Fibroblast of lung (primary cell): ENCODE measurements around the gene USP24. TPM values are rescaled to one million over a fixed set of nuclear protein-coding genes. Genes with fewer than 3 reads are reported as not detected.

Experiments
- DNase-seq, 2 donors: peaks; one replicate each; pipeline versions ENCODE4 v3.0.0 to v3.0.0-alpha.2; 2010; ENCODE audit warnings: low read depth in 2 of 2
- H2AFZ ChIP-seq: 2 replicates; pipeline ENCODE4 v1.5.1; 2012; ENCODE audit warnings: low read length, control low read depth, inconsistent platforms
- H3K27ac ChIP-seq: 2 replicates; pipeline ENCODE4 v1.5.1; 2011; ENCODE audit warnings: low read length, control low read depth; ENCODE audit not compliant: insufficient read depth
- H3K27me3 ChIP-seq: 2 replicates; pipeline ENCODE4 v1.5.1; 2011; ENCODE audit warnings: mild to moderate bottlenecking, low read length; ENCODE audit not compliant: control insufficient read depth, insufficient read depth
- H3K36me3 ChIP-seq: 2 replicates; pipeline ENCODE4 v1.5.1; 2011; ENCODE audit warnings: low read length; ENCODE audit not compliant: control insufficient read depth, insufficient read depth
- H3K4me1 ChIP-seq: 2 replicates; pipeline ENCODE4 v1.5.1; 2011; ENCODE audit warnings: low read length; ENCODE audit not compliant: control insufficient read depth, insufficient read depth; ENCODE audit errors: extremely low read depth
- H3K4me2 ChIP-seq: 2 replicates; pipeline ENCODE4 v1.5.1; 2011; ENCODE audit warnings: low read length, control low read depth; ENCODE audit not compliant: insufficient read depth; ENCODE audit errors: extremely low read depth
- H3K4me3 ChIP-seq, 4 experiments: fragments of 200-600 bp in 1 of 4; sonication (generic) in 1 of 4; replicated peaks in 1 of 4; 2 replicates each; pipeline ENCODE4 v1.5.1; 2011 to 2016; ENCODE audit warnings: low read length in 4 of 4, low read depth in 3 of 4, mild to moderate bottlenecking in 3 of 4, control low read depth in 2 of 4, inconsistent platforms in 1 of 4, mixed read lengths in 1 of 4; ENCODE audit not compliant: insufficient read depth in 1 of 4; ENCODE audit errors: control extremely low read depth in 1 of 4
- H3K79me2 ChIP-seq: 2 replicates; pipeline ENCODE4 v1.5.1; 2012; ENCODE audit warnings: mild to moderate bottlenecking, low read length, inconsistent platforms; ENCODE audit not compliant: control insufficient read depth, insufficient read depth
- H3K9ac ChIP-seq: 2 replicates; pipeline ENCODE4 v1.5.1; 2011; ENCODE audit warnings: mild to moderate bottlenecking, low read length, control low read depth; ENCODE audit not compliant: insufficient read depth
- H3K9me3 ChIP-seq: 2 replicates; pipeline ENCODE4 v1.5.1; 2012; ENCODE audit warnings: low read depth, low read length; ENCODE audit not compliant: control insufficient read depth, insufficient read depth
- H4K20me1 ChIP-seq: 2 replicates; pipeline ENCODE4 v1.5.1; 2011; ENCODE audit warnings: low read length; ENCODE audit not compliant: control insufficient read depth, insufficient read depth; ENCODE audit errors: extremely low read depth
- EZH2 ChIP-seq: IDR thresholded peaks from 2 replicates; pipeline ENCODE4 v1.5.1; 2012; ENCODE audit warnings: low read length, control low read depth, mild to moderate bottlenecking; ENCODE audit errors: missing control alignments
- polyA plus RNA-seq, 2 donors: library from polyadenylated mRNA; depleted of rRNA in 1 of 2; stranded (reverse) in 1 of 2; unstranded in 1 of 2; fragments of >200 nt; gene quantifications; 2 replicates each; pipeline ENCODE4 v1.2.1, GENCODE V29; 2011 to 2012; ENCODE audit warnings: missing spikeins in 1 of 2
- total RNA-seq: library from RNA; depleted of rRNA; stranded (reverse); fragments of >200 nt; gene quantifications from 2 replicates; pipeline ENCODE4 v1.2.1, GENCODE V29; 2014
- TF ChIP-seq, protein P1 (sequence below), 2 donors: IDR thresholded peaks in 1 of 2; conservative IDR thresholded peaks in 1 of 2; 1 replicate in 1 of 2; 2 replicates in 1 of 2; pipeline ENCODE4 v1.5.1; 2011 to 2012; ENCODE audit warnings: low read length in 2 of 2, control low read depth in 1 of 2, inconsistent platforms in 1 of 2, low read depth in 1 of 2, mild to moderate bottlenecking in 1 of 2

USP24 gene
- total and polyA plus RNA-seq, 2 donors (not counting 1 experiment from before 2014, with no cell fraction given) = 16.4 to 63.9 TPM

DNA sequence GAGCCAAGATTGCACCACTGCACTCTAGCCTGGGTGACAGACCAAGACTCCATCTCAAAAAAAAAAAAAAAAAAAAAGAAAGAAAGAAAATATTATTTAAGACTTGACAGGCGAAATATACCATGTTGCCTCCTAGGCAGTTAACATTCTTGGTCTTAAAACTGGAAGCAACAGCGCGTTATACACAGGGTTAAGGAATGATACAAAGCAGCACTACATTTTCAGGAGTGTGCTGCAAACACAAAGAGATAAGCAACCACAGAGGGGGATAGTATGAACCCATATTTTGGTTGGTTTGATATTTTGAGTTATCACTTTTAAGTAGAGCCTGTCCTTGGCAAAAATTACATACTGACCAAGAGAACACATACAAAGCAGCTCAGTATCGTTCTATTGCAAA, 25.1 kb downstream of the USP24 start:
- Histone ChIP-seq H3K36me3 (no peaks in the 10 kb centered on the region), H3K4me1 (peaks cover 2% of the 10 kb centered on the region), H2AFZ (no peak overlapping the region), H3K4me3 (no peak overlapping the region), H3K27ac (no peak overlapping the region), H3K27me3 (no peaks in the 10 kb centered on the region), H3K79me2 (peaks cover 61% of the 10 kb centered on the region), H3K9ac (no peak overlapping the region), H3K4me2 (no peak overlapping the region), H4K20me1 (no peaks in the 10 kb centered on the region), H3K9me3 (no peaks in the 10 kb centered on the region)
- DNase-seq = no peak
- TF ChIP-seq, protein P1, sequence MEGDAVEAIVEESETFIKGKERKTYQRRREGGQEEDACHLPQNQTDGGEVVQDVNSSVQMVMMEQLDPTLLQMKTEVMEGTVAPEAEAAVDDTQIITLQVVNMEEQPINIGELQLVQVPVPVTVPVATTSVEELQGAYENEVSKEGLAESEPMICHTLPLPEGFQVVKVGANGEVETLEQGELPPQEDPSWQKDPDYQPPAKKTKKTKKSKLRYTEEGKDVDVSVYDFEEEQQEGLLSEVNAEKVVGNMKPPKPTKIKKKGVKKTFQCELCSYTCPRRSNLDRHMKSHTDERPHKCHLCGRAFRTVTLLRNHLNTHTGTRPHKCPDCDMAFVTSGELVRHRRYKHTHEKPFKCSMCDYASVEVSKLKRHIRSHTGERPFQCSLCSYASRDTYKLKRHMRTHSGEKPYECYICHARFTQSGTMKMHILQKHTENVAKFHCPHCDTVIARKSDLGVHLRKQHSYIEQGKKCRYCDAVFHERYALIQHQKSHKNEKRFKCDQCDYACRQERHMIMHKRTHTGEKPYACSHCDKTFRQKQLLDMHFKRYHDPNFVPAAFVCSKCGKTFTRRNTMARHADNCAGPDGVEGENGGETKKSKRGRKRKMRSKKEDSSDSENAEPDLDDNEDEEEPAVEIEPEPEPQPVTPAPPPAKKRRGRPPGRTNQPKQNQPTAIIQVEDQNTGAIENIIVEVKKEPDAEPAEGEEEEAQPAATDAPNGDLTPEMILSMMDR (conservative IDR thresholded peaks at IDR 0.05 in 1 of 2, IDR thresholded peaks at IDR 0.05 in 1 of 2; ENCODE audit: low read depth in 1 of 2, low read length in 2 of 2) = no peak
- TF ChIP-seq EZH2 = no peak

DNA sequence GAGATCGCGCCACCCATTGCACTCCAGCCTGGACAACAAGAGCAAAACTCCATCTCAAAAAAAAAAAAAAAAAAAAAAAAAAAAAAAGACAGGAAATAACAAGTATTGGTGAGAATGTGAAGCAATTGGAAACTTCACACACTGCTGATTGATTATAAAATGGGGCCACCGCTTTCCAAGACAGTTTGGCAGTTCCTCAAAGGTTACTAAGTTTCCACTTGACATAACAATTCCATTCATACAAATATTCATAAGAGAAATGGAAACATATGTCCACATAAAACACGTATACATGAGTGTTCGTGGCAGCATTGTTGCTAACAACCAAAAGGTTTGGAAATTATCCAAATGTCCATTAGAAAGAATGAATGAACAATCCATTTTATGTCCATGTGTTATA, 26.3 kb downstream of the USP24 start:
- Histone ChIP-seq H3K4me3 (no peak overlapping the region), H3K79me2 (peaks cover 62% of the 10 kb centered on the region), H2AFZ (no peak overlapping the region), H3K4me2 (no peak overlapping the region), H3K9me3 (no peaks in the 10 kb centered on the region), H3K27ac (no peak overlapping the region), H3K4me1 (peaks cover 2% of the 10 kb centered on the region), H3K27me3 (no peaks in the 10 kb centered on the region), H3K9ac (no peak overlapping the region), H4K20me1 (no peaks in the 10 kb centered on the region), H3K36me3 (no peaks in the 10 kb centered on the region)
- DNase-seq = no peak
- no peak for TF ChIP-seq EZH2
- TF ChIP-seq, protein P1 (conservative IDR thresholded peaks at IDR 0.05 in 1 of 2, IDR thresholded peaks at IDR 0.05 in 1 of 2; ENCODE audit: low read depth in 1 of 2, low read length in 2 of 2) = no peak

DNA sequence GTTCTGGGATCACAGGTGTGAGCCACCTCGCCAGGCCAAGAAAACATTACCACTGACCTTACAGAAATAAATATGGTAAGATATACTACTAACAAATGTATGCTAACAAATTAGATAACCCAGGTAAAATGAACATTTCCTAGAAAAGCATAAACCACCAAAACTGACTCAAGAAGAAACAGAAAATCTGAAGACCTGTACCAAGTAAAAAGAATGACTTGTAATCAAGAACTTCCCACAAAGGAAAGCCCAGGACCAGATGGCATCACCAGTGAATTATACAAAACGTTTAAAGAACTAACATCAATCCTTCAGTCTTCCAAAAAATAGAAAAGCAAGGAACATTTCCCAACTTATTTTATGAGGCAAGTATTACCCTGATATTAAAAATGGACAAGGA, 29.3 kb downstream of the USP24 start:
- DNase-seq = no peak
- Histone ChIP-seq H3K27ac (no peak overlapping the region), H3K9me3 (no peaks in the 10 kb centered on the region), H3K36me3 (no peaks in the 10 kb centered on the region), H4K20me1 (no peaks in the 10 kb centered on the region), H3K9ac (no peak overlapping the region), H3K4me1 (no peaks in the 10 kb centered on the region), H3K79me2 (peaks cover 77% of the 10 kb centered on the region), H3K4me2 (no peak overlapping the region), H3K4me3 (no peak overlapping the region), H2AFZ (no peak overlapping the region), H3K27me3 (no peaks in the 10 kb centered on the region)
- TF ChIP-seq, protein P1 (conservative IDR thresholded peaks at IDR 0.05 in 1 of 2, IDR thresholded peaks at IDR 0.05 in 1 of 2; ENCODE audit: low read depth in 1 of 2, low read length in 2 of 2) = no peak
- no peak for TF ChIP-seq EZH2
